Iris pigment epithelial cell (primary cell): ENCODE data around the gene PARVA.
A peak's percentile ranks its signal among the peaks of the same experiment; 100 is the strongest.

Source experiments
- DNase-seq: peaks from one replicate; pipeline ENCODE4 v3.0.0-alpha.2; 2011; ENCODE audit warnings: low read depth

Gene PARVA

GRCh38 chr11:12456651-12457579 lies 79.5 kb downstream of the PARVA start:
- DNase-seq: peak; percentile 80

DNA sequence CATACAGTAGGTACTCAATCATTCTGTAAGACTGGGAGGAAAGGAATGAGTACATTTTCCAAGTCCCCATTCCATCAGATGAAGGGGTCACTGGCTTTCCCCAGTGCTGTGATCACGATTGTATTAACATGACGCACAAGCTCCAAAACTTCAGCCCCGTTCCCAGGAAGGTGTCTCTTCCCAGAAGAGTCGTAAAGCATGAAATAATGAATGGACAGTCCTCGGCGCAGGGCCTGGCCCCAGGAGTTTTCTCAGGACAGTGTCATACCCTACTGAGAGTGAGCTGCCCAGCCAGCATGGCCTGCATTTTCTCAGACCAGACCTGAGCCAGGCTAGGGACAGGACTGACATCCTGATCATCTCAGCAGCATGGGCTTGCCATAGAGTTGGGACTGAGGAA lies 80.7 kb downstream of the PARVA start:
- DNase-seq: no peak

DNA sequence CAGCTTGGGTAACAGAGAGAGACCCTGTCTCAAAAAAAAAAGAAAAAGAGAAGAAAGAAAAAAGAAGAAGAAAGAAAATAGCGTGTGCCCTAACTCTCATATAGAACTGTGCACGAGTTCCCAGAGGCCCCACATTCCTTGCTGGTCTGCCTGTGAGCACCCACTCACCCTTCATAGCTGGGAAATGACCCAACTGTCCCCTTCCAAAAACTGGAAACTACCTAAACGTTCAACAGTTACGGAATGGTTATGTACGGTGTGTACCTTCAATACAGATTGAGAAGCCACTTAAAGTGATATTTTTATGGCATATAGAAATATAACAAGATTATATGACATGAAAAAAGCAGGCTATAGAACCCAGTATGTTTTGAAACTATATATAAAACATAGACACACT lies 82.0 kb downstream of the PARVA start:
- no peak for DNase-seq

DNA sequence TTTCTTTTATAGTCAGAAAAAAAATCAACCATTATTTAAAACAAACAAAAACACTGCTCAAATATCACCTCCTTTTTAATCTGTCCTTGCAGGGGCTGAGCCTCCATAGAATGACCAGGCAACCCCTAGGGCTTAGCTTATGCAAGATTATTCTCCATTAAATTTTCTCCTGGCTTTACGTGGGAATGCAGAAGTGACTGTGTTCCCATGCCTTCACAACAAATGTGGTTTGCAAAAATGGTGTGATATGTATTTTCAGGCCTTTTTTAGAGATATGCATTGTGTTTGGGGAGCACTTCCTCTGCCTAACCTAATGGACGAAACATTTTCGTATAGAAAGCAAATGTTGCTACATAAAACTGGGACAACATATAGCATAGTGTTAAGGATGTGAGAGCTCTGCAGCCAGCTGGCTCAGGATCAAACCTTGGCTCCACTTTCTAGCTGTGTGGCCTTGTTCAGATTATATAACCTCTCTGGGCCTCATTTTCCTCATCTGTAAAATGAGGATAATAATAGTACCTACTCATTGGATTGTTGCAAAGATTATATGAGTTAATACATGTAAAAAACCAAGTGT lies 82.6 kb downstream of the PARVA start:
- peak; percentile 34 for DNase-seq

- DNase-seq: peak; percentile 45
Observed at GRCh38 chr11:12460466-12460865, 83.1 kb downstream of the PARVA start.

DNA sequence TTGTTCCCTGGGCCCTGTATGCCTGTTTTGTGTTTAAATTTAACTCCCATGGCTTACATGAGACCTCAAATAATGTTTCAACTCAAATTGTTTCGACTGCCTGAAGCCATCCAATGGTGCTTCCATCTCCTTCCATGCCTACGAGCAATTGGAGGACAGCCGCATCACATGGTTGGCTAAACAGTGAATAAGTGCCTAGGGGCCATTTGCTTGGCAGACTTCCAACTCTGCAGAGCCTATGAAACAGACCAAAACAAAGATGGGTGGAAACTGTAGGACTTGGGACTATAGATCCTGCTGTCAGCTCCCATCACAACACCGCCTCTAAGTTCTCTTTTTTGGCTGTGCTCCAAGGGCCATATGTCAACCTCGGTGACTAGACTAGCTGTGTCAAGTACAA lies 84.1 kb downstream of the PARVA start:
- DNase-seq: no peak

- no peak for DNase-seq
Observed at GRCh38 chr11:12464303-12464702, 86.9 kb downstream of the PARVA start.

GRCh38 chr11:12465332-12465731 lies 88.0 kb downstream of the PARVA start:
- DNase-seq: no peak

- DNase-seq: no peak
Observed at GRCh38 chr11:12467610-12468009, 90.2 kb downstream of the PARVA start.

DNA sequence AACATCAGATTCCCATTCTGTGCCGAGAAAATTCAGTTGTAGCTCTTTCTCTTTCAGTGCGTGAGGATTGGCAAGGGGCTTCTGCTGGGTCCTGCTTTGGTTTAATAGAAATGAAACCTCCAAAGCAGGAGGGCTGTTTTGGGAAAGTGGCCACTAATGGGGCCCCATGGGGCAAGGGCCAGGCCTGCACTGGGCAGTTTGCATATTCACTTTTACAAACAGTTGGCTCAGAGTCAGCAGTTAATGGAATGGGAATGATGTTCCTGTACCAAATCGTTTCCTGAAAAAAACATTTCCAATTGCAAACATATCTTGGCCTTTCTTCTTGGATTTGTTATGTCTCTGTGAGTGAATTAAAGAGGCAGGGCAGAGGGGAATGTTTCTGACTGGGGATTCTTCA lies 92.1 kb downstream of the PARVA start:
- DNase-seq: no peak

DNA sequence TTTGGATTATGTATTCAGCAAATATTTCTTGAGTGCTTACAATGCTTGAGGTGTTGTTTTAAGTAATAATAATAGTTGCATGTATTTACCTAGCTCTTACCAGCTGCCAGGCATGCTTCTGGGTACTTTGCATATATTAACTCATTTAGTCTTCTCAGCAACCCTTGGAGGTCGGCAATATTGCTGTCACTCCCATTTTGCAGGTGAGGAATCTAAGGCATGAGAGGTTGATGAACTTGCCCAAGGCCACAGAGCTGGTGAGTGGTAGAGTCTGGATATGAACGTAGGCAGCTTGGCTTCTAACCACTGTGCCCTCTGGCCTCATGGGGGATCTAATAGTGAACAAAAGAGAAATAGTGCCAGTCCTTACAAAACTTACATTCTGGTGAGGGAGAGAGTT lies 92.9 kb downstream of the PARVA start:
- no peak for DNase-seq

DNA sequence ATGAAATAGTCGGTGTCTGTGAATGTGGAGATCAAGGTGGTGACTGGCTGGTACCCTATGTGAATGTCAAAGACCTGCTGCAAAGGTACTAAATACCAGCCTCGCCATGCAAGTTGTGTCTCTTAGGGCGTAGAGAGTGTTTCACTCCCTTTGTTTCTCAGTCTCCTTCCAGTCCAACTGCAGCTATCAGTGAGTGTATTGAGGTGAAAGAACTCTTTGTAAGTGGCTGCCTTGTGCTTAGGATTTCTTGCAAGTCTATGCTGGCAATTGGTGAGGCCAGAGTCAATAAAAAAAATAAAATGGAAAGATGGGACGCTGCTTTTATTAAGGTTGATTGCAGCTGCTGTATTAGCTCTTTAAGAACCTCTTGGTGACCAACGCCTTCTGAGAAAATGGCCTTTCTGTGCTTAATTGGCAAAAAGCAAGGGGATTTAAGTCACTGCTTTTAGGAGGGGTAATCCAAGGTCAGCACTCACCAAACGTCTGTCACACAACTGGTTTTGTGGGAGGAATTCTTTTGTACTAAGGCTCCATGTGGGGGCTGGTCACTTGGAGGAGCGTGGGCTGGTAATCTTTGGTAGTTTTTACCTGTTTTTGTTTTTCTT lies 95.1 kb downstream of the PARVA start:
- DNase-seq: no peak

GRCh38 chr11:12473381-12473780 lies 96.0 kb downstream of the PARVA start:
- no peak for DNase-seq

DNA sequence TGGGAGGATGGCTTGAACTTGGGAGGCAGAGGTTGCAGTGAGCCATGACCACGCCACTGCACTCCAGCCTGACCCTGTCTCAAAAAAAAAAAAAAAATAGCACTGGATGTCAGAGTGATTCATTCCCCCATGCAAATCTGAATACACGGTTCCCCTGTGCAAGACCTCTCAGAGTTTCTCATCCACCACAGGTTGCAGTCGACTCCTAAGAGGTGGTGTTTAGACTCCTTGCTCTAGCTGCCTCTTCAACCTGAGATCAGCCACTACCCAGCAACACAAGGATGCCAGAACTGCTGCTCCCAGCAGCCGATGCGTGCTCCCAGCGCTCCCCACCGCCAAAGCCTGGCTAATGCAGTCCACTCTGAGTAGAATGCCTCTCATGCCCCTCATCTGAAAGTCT lies 97.5 kb downstream of the PARVA start:
- no peak for DNase-seq

DNA sequence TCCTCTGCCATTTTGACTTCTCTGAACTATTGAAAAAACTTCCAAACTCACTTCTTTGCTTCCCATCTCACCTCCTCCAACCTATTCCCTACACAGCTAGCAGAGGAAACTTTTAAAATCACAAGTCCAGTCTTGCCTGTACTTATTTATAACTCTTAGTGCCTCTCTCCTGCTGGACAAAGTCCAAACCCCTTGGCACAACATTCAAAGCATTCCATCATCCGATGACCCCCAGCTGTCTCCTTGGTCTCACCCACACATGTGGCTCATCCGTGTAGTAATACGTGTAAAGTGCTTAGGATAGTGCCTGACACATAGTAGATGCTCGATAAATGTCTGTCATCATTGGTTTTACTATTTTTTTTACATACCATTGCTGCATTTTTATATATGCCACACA lies 101.4 kb downstream of the PARVA start:
- peak; percentile 54 for DNase-seq

GRCh38 chr11:12480401-12480800 lies 103.0 kb downstream of the PARVA start:
- no peak for DNase-seq

DNA sequence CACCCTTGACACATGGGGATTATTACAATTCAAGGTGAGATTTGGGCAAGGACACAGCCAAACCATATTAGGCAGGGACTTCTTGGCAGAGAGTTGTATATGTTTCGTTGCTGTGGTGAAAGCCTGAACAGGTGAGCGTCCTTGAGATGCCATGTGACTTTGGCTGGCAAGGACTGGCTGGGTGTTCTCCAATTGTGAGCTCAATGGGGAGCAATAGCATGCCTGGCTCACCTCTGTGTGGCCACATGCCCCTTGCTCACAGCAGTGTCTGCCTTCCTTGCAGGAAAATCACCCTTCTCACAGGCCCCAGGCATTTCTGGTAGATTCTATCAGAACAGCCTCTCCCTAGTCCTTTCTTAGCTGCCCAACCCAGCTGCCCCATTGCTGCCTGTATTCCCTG lies 105.5 kb downstream of the PARVA start:
- no peak for DNase-seq

- DNase-seq: no peak
Observed at GRCh38 chr11:12483604-12484003, 106.2 kb downstream of the PARVA start.

DNA sequence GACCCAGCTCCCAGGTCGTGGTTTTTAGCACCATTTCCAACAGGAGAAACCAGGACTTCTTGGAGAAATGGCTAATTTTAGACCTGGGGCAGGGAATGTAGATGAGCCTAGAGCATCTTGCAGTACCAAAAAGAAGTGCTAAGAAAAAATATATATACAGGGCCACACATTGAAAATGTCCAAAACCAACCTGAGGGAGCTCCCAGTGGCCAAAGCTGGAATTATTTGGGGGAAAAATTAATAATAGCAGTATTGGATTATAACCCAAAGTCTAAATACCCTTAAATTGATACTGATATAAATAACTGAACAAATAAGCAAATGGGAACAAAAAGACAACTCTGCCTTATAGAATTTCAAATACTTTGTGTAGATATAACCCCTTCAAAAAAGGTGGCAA lies 108.0 kb downstream of the PARVA start:
- no peak for DNase-seq

GRCh38 chr11:12489246-12489772 lies 111.9 kb downstream of the PARVA start:
- DNase-seq: no peak

- peak; percentile 87 for DNase-seq
Observed at GRCh38 chr11:12494699-12495098, 117.3 kb downstream of the PARVA start.

DNA sequence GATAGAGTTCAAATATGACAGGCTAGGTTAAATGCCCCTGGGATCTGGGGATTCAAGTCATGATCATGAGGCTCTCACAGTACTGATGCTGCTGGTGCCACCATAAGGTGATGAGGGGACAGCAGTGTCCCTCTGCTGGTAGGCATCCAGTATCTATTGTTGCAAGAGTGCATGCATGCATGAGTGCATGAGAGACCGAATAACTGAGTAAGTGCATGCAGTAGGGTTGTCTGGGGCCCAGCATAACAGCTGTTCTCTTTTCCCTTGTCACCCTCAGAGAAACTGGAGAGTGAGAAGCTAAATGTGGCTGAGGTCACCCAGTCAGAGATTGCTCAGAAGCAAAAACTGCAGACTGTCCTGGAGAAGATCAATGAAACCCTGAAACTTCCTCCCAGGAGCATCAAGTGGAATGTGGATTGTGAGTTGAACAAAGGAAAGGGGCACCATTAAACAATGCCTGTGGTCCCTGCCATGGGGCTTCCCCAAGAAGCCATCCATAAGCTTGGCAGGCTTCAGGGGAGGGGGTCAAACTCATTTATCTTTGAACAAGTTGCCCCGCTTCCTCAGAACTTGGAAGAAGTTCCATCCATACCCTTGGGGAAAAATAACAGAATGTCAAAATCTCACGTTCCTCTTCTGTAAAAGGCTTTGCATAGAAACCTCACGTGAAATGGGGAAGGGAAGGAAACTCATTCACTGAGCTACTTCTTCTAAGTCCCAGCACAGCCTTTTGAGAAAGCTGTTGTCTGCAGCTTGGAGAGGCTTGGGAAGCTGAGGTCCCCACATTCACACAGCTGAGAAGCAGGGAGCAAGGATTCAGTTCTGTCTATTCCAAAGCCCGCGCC lies 119.0 kb downstream of the PARVA start:
- DNase-seq: no peak
